Measurements from ENCODE around the gene HAVCR1.
"Not testable (repeated sequence)": the region's sequence is repeated elsewhere in the genome, so short reads cannot be mapped to it uniquely, and the experiment has no call there.

Gene HAVCR1

GRCh38 chr5:157059093-157059539, at the start of gene HAVCR1:
TSS of gene HAVCR1 (minus strand) at chr5:157059116. CDS start at chr5:157057943, 1,173 bp downstream.
- peak; percentile 91 for DNase-seq

- DNase-seq: peak; percentile 29
Observed at GRCh38 chr5:157107508-157107907, 48.6 kb upstream of the HAVCR1 start.

- no peak for DNase-seq
Observed at GRCh38 chr5:157106630-157107461, 47.9 kb upstream of the HAVCR1 start.

- DNase-seq: no peak
Observed at GRCh38 chr5:157100140-157100679, 41.3 kb upstream of the HAVCR1 start.

GRCh38 chr5:157088342-157088990, 29.6 kb upstream of the HAVCR1 start:
- no peak for DNase-seq

- DNase-seq: no peak
Observed at GRCh38 chr5:157086751-157087359, 27.9 kb upstream of the HAVCR1 start.

GRCh38 chr5:157085930-157086329, 27.0 kb upstream of the HAVCR1 start:
- DNase-seq: no peak

- DNase-seq: no peak
Observed at GRCh38 chr5:157080286-157080685, 21.4 kb upstream of the HAVCR1 start.

GRCh38 chr5:157076558-157076957, 17.6 kb upstream of the HAVCR1 start:
- DNase-seq: peak; percentile 77

- DNase-seq: no peak
Observed at GRCh38 chr5:157072508-157072907, 13.6 kb upstream of the HAVCR1 start.

- no peak for DNase-seq
Observed at GRCh38 chr5:157069949-157070348, 11.0 kb upstream of the HAVCR1 start.

GRCh38 chr5:157068785-157069184, 9.9 kb upstream of the HAVCR1 start:
- no peak for DNase-seq

- DNase-seq: no peak
Observed at GRCh38 chr5:157068339-157068738, 9.4 kb upstream of the HAVCR1 start.

- no peak for DNase-seq
Observed at GRCh38 chr5:157067005-157067404, 8.1 kb upstream of the HAVCR1 start.

GRCh38 chr5:157066080-157066479, 7.2 kb upstream of the HAVCR1 start:
- no peak for DNase-seq

GRCh38 chr5:157063776-157064430, 5.0 kb upstream of the HAVCR1 start:
- DNase-seq: no peak

GRCh38 chr5:157059891-157060290, 975 bp upstream of the HAVCR1 start:
- peak; percentile 48 for DNase-seq

GRCh38 chr5:157057459-157058370, 1.2 kb downstream of the HAVCR1 start:
- no peak for DNase-seq

GRCh38 chr5:157056848-157057247, 2.1 kb downstream of the HAVCR1 start:
- not testable (repeated sequence) for DNase-seq

GRCh38 chr5:157051604-157052245, 7.2 kb downstream of the HAVCR1 start:
- no peak for DNase-seq

- no peak for DNase-seq
Observed at GRCh38 chr5:157050050-157050449, 8.9 kb downstream of the HAVCR1 start.

Measured in kidney glomerular epithelial cell (primary cell).